Measurements from ENCODE around the gene RAD23B.
A peak's percentile ranks its signal among the peaks of the same experiment; 100 is the strongest.

The RAD23B gene

DNA sequence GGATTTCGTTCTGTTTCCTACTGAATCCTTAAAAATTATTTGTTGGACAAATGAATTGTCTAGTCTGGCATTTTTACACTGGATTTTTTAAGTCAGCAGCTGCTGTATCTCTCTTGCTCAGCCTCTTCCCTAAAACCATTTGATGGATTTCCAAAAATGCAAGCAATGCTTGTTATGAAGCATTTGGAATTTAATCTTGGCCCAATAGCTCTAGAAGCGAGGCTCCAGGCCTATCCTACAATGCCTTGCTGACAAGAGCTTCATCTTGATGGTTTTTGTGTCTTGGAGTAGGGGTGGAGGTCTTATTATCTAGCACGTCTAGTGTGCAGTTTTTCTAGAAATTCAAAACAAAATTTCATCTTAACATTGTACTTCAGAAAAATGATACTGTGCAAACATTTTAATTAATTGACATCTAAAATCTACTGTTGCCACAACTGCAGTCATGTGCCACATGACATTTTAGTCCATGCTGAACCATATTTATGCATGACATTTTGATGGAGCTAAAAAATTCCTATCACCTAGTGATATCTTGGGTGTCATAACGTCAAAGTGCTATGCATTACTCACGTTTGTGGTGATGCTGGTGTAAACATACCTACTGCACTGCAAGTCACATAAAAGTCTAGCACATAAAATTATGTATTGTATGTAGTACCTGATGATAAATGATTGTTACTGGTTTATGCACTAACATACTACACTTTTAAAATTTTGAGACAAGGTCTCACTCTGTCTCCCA is 5.9 kb upstream of the RAD23B start:
- TF ChIP-seq, protein P1, sequence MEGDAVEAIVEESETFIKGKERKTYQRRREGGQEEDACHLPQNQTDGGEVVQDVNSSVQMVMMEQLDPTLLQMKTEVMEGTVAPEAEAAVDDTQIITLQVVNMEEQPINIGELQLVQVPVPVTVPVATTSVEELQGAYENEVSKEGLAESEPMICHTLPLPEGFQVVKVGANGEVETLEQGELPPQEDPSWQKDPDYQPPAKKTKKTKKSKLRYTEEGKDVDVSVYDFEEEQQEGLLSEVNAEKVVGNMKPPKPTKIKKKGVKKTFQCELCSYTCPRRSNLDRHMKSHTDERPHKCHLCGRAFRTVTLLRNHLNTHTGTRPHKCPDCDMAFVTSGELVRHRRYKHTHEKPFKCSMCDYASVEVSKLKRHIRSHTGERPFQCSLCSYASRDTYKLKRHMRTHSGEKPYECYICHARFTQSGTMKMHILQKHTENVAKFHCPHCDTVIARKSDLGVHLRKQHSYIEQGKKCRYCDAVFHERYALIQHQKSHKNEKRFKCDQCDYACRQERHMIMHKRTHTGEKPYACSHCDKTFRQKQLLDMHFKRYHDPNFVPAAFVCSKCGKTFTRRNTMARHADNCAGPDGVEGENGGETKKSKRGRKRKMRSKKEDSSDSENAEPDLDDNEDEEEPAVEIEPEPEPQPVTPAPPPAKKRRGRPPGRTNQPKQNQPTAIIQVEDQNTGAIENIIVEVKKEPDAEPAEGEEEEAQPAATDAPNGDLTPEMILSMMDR (IDR thresholded peaks at IDR 0.05; ENCODE audit: insufficient read depth, low read length): no peak
- TF ChIP-seq POLR2AphosphoS5 (IDR thresholded peaks at IDR 0.05; ENCODE audit: low read depth): no peak
- no peak for DNase-seq (ENCODE audit: low read depth in 1 of 2, low spot score in 1 of 2)
- no peak overlapping the region for H3K4me3 ChIP-seq (replicated peaks; ENCODE audit: insufficient read depth, low read length)
- no peak overlapping the region for H3K27ac ChIP-seq (replicated peaks)
- H3K27me3 ChIP-seq (ENCODE audit: insufficient read depth, poor library complexity, severe bottlenecking): no peaks in the 10 kb centered on the region

DNA sequence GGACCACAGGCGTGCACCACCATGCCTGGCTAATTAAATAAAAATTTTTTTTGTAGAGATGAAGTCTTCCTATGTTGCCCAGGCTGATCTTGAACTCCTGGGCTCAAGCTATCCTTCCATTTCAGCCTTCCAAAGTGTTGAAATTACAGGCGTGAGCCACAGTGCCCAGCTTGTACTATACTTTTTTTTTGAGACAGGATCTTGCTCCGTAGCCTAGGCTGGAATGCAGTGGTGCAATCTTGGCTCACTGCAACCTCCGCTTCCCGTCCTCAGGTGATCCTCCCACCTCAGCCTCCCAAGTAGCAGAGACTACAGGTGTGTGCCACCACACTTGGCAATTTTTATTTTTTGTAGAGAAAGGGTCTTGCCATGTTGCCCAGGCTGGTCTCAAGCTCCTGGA is 5.3 kb upstream of the RAD23B start:
- DNase-seq (ENCODE audit: low read depth in 1 of 2, low spot score in 1 of 2): no peak
- TF ChIP-seq SPI1 (IDR thresholded peaks at IDR 0.05; ENCODE audit: borderline replicate concordance, low read depth) (no peak), POLR2AphosphoS5 (IDR thresholded peaks at IDR 0.05; ENCODE audit: low read depth) (no peak), GABPA (IDR thresholded peaks at IDR 0.05; ENCODE audit: low read depth) (no peak)
- TF ChIP-seq, protein P2, sequence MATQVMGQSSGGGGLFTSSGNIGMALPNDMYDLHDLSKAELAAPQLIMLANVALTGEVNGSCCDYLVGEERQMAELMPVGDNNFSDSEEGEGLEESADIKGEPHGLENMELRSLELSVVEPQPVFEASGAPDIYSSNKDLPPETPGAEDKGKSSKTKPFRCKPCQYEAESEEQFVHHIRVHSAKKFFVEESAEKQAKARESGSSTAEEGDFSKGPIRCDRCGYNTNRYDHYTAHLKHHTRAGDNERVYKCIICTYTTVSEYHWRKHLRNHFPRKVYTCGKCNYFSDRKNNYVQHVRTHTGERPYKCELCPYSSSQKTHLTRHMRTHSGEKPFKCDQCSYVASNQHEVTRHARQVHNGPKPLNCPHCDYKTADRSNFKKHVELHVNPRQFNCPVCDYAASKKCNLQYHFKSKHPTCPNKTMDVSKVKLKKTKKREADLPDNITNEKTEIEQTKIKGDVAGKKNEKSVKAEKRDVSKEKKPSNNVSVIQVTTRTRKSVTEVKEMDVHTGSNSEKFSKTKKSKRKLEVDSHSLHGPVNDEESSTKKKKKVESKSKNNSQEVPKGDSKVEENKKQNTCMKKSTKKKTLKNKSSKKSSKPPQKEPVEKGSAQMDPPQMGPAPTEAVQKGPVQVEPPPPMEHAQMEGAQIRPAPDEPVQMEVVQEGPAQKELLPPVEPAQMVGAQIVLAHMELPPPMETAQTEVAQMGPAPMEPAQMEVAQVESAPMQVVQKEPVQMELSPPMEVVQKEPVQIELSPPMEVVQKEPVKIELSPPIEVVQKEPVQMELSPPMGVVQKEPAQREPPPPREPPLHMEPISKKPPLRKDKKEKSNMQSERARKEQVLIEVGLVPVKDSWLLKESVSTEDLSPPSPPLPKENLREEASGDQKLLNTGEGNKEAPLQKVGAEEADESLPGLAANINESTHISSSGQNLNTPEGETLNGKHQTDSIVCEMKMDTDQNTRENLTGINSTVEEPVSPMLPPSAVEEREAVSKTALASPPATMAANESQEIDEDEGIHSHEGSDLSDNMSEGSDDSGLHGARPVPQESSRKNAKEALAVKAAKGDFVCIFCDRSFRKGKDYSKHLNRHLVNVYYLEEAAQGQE (IDR thresholded peaks at IDR 0.05; ENCODE audit: insufficient replicate concordance, low read depth): no peak
- TF ChIP-seq, protein P1 (IDR thresholded peaks at IDR 0.05; ENCODE audit: insufficient read depth, low read length): no peak
- H3K27ac ChIP-seq (replicated peaks): no peak overlapping the region
- H3K27me3 ChIP-seq (ENCODE audit: insufficient read depth, poor library complexity, severe bottlenecking): no peaks in the 10 kb centered on the region
- H3K4me3 ChIP-seq (replicated peaks; ENCODE audit: insufficient read depth, low read length): no peak overlapping the region

DNA sequence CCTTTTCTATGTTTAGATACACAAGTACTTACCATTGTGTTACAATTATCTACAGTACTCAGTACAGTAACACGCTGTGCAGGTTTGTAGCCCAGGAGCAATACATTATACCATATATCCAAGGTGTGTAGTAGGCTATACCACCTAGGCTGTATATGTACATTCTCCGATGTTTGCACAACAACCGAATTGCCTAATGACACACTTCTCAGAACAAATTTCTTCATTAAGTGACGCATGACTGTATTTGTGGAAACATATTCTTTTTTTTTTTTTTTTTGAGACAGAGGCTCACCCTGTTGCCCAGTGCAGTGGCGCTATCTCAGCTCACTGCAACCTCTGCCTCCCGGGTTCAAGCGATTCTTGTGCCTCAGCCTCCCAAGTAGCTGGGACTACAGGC is 4.0 kb upstream of the RAD23B start:
- H3K27ac ChIP-seq (replicated peaks): no peak overlapping the region
- DNase-seq (ENCODE audit: low read depth in 1 of 2, low spot score in 1 of 2): peak in 1 of 2 experiments; percentile 48
- TF ChIP-seq, protein P1 (IDR thresholded peaks at IDR 0.05; ENCODE audit: insufficient read depth, low read length): no peak
- TF ChIP-seq POLR2AphosphoS5 (IDR thresholded peaks at IDR 0.05; ENCODE audit: low read depth) (no peak), SPI1 (IDR thresholded peaks at IDR 0.05; ENCODE audit: borderline replicate concordance, low read depth) (no peak), GABPA (IDR thresholded peaks at IDR 0.05; ENCODE audit: low read depth) (no peak)
- TF ChIP-seq, protein P2 (IDR thresholded peaks at IDR 0.05; ENCODE audit: insufficient replicate concordance, low read depth): no peak
- no peaks in the 10 kb centered on the region for H3K27me3 ChIP-seq (ENCODE audit: insufficient read depth, poor library complexity, severe bottlenecking)
- no peak overlapping the region for H3K4me3 ChIP-seq (replicated peaks; ENCODE audit: insufficient read depth, low read length)

DNA sequence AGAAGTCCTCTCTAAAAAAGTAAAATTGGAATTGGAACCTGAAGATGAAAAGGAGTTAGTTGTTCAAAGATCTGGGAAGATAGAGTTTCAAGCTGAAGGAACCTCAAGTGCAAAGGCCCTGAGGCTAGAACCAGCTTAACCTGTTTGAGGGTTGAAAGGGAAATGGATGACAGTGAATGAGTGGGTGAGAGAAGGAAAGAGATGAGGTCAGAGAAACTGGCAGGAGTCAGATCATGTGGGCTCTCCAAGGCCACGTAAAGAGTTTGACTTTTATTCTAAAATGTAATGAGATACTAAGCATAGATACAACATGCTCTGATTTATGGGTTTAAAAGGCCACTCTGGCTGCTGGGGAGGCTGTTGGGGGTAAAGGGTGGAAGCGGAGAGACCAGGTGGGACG is 2.5 kb upstream of the RAD23B start:
- no peak for DNase-seq (ENCODE audit: low read depth in 1 of 2, low spot score in 1 of 2)
- TF ChIP-seq SPI1 (IDR thresholded peaks at IDR 0.05; ENCODE audit: borderline replicate concordance, low read depth) (no peak), POLR2AphosphoS5 (IDR thresholded peaks at IDR 0.05; ENCODE audit: low read depth) (no peak), GABPA (IDR thresholded peaks at IDR 0.05; ENCODE audit: low read depth) (no peak)
- TF ChIP-seq, protein P2 (IDR thresholded peaks at IDR 0.05; ENCODE audit: insufficient replicate concordance, low read depth): no peak
- TF ChIP-seq, protein P1 (IDR thresholded peaks at IDR 0.05; ENCODE audit: insufficient read depth, low read length): no peak
- H3K4me3 ChIP-seq (replicated peaks; ENCODE audit: insufficient read depth, low read length): no peak overlapping the region
- no peaks in the 10 kb centered on the region for H3K27me3 ChIP-seq (ENCODE audit: insufficient read depth, poor library complexity, severe bottlenecking)
- H3K27ac ChIP-seq (replicated peaks): no peak overlapping the region

All from HL-60 (cell line).